ENCODE measurements around the gene KCTD2. TPM values are rescaled to one million over a fixed set of nuclear protein-coding genes. Genes with fewer than 3 reads are reported as not detected.
"Not testable (repeated sequence)": the region's sequence is repeated elsewhere in the genome, so short reads cannot be mapped to it uniquely, and the experiment has no call there.

The KCTD2 gene
- total RNA-seq, 1 donor from 2014 or later, result 43.2 TPM

GRCh38 chr17:75013092-75013559 is 33.9 kb upstream of the KCTD2 start:
- intact Hi-C loops (cut with DNase I), result loop anchor here (2.0 kb wide), 1 partner anchor 20 kb away; no protein-coding TSS in a partner anchor
- no peak for DNase-seq (ENCODE audit: low spot score)

- no peak for DNase-seq (ENCODE audit: low spot score)
- intact Hi-C loops (cut with DNase I), result no loop called here
These were observed 27.9 kb upstream of the KCTD2 start for GRCh38 chr17:75019146-75019545.

GRCh38 chr17:75019710-75020109 is 27.3 kb upstream of the KCTD2 start:
- intact Hi-C loops (cut with DNase I), result no loop called here
- DNase-seq (ENCODE audit: low spot score), result no peak

GRCh38 chr17:75020331-75021110 is 26.5 kb upstream of the KCTD2 start:
- intact Hi-C loops (cut with DNase I), result no loop called here
- DNase-seq (ENCODE audit: low spot score), result no peak

- intact Hi-C loops (cut with DNase I), result no loop called here
- no peak for DNase-seq (ENCODE audit: low spot score)
These were observed 22.2 kb upstream of the KCTD2 start for GRCh38 chr17:75024686-75025397.

GRCh38 chr17:75025398-75025734 is 21.7 kb upstream of the KCTD2 start:
- intact Hi-C loops (cut with DNase I); DNase-seq (ENCODE audit: low spot score): not testable (repeated sequence)

GRCh38 chr17:75026650-75027049 is 20.4 kb upstream of the KCTD2 start:
- DNase-seq (ENCODE audit: low spot score); intact Hi-C loops (cut with DNase I): not testable (repeated sequence)

GRCh38 chr17:75030161-75030560 is 16.9 kb upstream of the KCTD2 start:
- intact Hi-C loops (cut with DNase I), result loop anchor here (5.0 kb wide), 1 partner anchor 68 kb away; no protein-coding TSS in a partner anchor
- DNase-seq (ENCODE audit: low spot score), result no peak

GRCh38 chr17:75031972-75032719 is 14.9 kb upstream of the KCTD2 start:
- intact Hi-C loops (cut with DNase I), result loop anchor here (2.0 to 5.0 kb wide), 2 partner anchors 19 to 70 kb away; partner anchors contain the start of gene MRPL58
- DNase-seq (ENCODE audit: low spot score), result peak; percentile 79

GRCh38 chr17:75032720-75033280 is 14.2 kb upstream of the KCTD2 start:
- no peak for DNase-seq (ENCODE audit: low spot score)
- intact Hi-C loops (cut with DNase I), result loop anchor here (2.0 to 5.0 kb wide), 2 partner anchors 20 to 70 kb away; partner anchors contain the start of gene MRPL58

GRCh38 chr17:75033346-75034235 is 13.4 kb upstream of the KCTD2 start:
- intact Hi-C loops (cut with DNase I), result loop anchor here (2.0 to 5.0 kb wide), 3 partner anchors 21 to 71 kb away; partner anchors contain the start of gene MRPL58
- DNase-seq (ENCODE audit: low spot score), result peak; percentile 91

- intact Hi-C loops (cut with DNase I), result loop anchor here (2.0 to 5.0 kb wide), 2 partner anchors 46 to 72 kb away; no protein-coding TSS in a partner anchor
- DNase-seq (ENCODE audit: low spot score), result peak; percentile 88
These were observed 12.7 kb upstream of the KCTD2 start for GRCh38 chr17:75034236-75034908.

- peak; percentile 93 for DNase-seq (ENCODE audit: low spot score)
- intact Hi-C loops (cut with DNase I), result no loop called here
These were observed 10.3 kb upstream of the KCTD2 start for GRCh38 chr17:75036643-75037268.

GRCh38 chr17:75039238-75039637 is 7.8 kb upstream of the KCTD2 start:
- no peak for DNase-seq (ENCODE audit: low spot score)
- intact Hi-C loops (cut with DNase I), result no loop called here

GRCh38 chr17:75041656-75042280 is 5.3 kb upstream of the KCTD2 start:
- intact Hi-C loops (cut with DNase I), result no loop called here
- no peak for DNase-seq (ENCODE audit: low spot score)

GRCh38 chr17:75043789-75044188 is 3.2 kb upstream of the KCTD2 start:
- peak; percentile 9 for DNase-seq (ENCODE audit: low spot score)
- intact Hi-C loops (cut with DNase I), result not testable (repeated sequence)

- no peak for DNase-seq (ENCODE audit: low spot score)
- intact Hi-C loops (cut with DNase I), result no loop called here
These were observed 2.3 kb upstream of the KCTD2 start for GRCh38 chr17:75044716-75045115.

Measured in cardiac septum (tissue), 1 donor.